Body of pancreas (tissue), 4 donors: ENCODE measurements around the gene COX6B2. TPM values are rescaled to one million over a fixed set of nuclear protein-coding genes. Genes with fewer than 3 reads are reported as not detected.

Source experiments
- ATAC-seq: fragments of 150-250 bp; one replicate; pipeline ENCODE4 v1.9.1; 2016
- DNase-seq, 4 donors: peaks; one replicate each; pipeline ENCODE4 v3.0.0-alpha.2; 2019
- H3K27ac ChIP-seq, 4 donors: fragments of 200-600 bp; sonication (generic); 1 replicate in 3 of 4; 2 replicates in 1 of 4; pipeline versions ENCODE4 v1.5.1 to v1.6.1; 2016 to 2019; ENCODE audit warnings: mild to moderate bottlenecking in 1 of 4, mixed read lengths in 1 of 4, moderate library complexity in 1 of 4
- H3K27me3 ChIP-seq, 2 donors: fragments of 200-600 bp; sonication (generic); one replicate each; pipeline ENCODE4 v1.6.0; 2016; ENCODE audit warnings: mild to moderate bottlenecking in 1 of 2
- H3K36me3 ChIP-seq, 2 donors: fragments of 200-600 bp; sonication (generic); replicated peaks in 1 of 2; 2 replicates each; pipeline ENCODE4 v1.5.1; 2016; ENCODE audit warnings: low read depth in 2 of 2; ENCODE audit not compliant: insufficient read depth in 1 of 2
- H3K4me1 ChIP-seq: fragments of 200-600 bp; sonication (generic); one replicate; pipeline ENCODE4 v1.6.0; 2016
- H3K4me3 ChIP-seq, 2 donors: fragments of 200-600 bp; sonication (generic); 1 replicate in 1 of 2; 2 replicates in 1 of 2; pipeline ENCODE4 v1.5.1; 2016 to 2019
- H3K9me3 ChIP-seq, 3 donors: fragments of 200-600 bp; sonication (generic); 1 replicate in 2 of 3; 2 replicates in 1 of 3; pipeline ENCODE4 v1.5.1; 2016
- CTCF ChIP-seq, 7 experiments: fragments of 450-650 bp in 4 of 7; fragments of 200-600 bp in 3 of 7; sonication (generic) in 3 of 7; IDR thresholded peaks; one replicate each; pipeline ENCODE4 v1.5.1; 2016 to 2019; ENCODE audit warnings: antibody characterized with exemption in 7 of 7
- POLR2A ChIP-seq, 3 donors: fragments of 450-650 bp; IDR thresholded peaks; one replicate each; pipeline ENCODE4 v1.6.1; 2016; ENCODE audit warnings: antibody characterized with exemption in 3 of 3, mild to moderate bottlenecking in 2 of 3
- WGBS, 2 donors: methylation state at CpG; one replicate each; pipeline ENCODE4 v1.1.5; 2017; 5-methylcytosine and 5-hydroxymethylcytosine counted together
- intact Hi-C: fragments of 100-400 bp; cut with DNase I; formaldehyde crosslinking; loops from one replicate; pipeline ENCODE4 v1.15.1; 2023
- total RNA-seq, 2 donors: library from RNA; depleted of rRNA; stranded (reverse); fragments of >200 nt; gene quantifications; one replicate each; pipeline ENCODE4 v1.1.0, GENCODE V29; 2016

COX6B2 gene
- total RNA-seq, 2 donors from 2014 or later = 1.6 TPM; not detected in 1

DNA sequence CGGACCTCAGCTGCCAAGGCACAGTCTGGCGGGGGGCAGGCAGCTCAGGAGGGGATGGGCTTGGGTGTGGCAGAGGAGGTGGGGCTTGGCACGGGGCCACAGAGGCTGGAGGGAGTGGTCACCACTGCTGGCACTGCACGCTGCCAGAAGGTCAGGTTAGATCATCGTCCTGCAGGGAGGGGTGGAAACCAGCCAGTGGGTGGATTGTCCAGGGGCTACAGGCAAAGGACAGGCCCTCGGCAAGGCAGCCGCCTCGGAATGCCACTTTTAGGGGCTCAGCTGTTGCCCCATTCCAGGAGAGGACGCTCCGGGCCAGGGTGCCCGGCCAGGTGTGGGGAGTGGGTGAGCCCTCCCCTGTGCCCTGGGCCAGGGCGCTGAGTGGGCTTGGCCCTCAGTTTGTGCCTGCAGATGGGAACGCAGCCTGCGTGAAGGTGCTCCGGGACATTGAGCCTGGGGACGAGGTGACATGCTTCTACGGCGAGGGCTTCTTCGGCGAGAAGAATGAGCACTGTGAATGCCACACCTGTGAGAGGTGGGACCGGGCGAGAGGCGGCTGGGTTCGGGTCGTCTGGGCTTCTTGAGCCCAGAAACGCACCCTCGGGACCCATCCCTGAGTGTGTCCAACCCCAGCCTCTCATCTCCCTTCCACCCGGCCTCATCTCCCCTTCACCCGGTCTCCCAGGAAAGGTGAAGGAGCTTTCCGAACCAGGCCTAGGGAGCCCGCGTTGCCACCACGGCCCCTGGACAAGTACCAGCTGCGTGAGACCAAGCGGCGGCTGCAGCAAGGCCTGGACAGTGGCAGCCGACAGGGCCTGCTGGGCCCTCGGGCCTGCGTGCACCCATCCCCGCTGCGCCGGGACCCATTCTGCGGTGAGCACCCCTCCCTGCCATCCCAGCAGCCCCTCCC lies 8.4 kb downstream of the COX6B2 start:
- Histone ChIP-seq H3K27ac (no peak overlapping the region), H3K4me3 (no peak overlapping the region), H3K4me1 (peaks cover 5% of the 10 kb centered on the region), H3K27me3 (no peaks in the 10 kb centered on the region), H3K36me3 (peaks cover 0 to 1% of the 10 kb centered on the region in 2 donors), H3K9me3 (no peaks in the 10 kb centered on the region)
- ATAC-seq (no peak), DNase-seq (peak in 2 of 4 donors; percentile 34 to 38)
- TF ChIP-seq POLR2A (IDR thresholded peaks at IDR 0.05) (no peak), CTCF (IDR thresholded peaks at IDR 0.05) (no peak)
- intact Hi-C loops = no loop called here
- WGBS, 2 donors = 80 to 86% methylated on average over 16 to 41 of the region's 43 CpGs

DNA sequence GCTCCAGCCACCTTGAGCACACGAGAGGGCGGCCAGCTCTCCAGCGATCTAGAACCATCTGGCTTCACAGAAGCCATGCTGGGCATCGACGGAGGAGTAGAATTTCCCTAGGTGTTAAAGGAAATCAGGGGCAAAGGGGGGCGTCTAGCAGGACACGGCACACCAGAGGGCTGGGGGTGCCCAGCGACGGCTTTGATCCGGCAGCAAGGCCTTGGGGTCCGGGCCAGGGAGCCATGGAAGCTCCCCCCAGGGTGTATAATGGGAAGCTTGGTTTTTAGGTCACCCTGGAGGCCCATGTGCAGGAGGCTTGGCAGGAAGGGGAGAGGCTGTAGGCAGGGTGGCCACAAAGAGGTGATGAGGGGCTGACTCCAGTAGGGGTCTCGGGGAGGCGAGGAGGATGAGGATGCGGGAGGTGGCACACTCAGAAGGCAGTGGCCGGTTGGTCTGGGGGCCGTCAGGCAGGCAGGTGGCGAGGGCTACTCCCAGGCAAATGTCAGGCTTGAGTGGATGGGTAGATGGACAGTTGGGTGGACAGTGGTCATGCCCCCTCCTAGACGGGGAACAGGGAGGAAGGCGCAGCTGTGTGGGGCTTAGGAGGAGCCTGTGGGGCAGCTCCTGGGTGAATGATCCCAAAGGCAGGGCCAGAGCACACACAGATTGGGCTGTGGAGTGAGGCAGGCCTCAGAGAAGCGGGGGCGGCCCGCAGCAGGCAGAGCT lies 9.3 kb downstream of the COX6B2 start:
- H3K9me3 ChIP-seq = no peaks in the 10 kb centered on the region
- WGBS, 2 donors = 89 to 90% methylated on average over 22 of the region's 22 CpGs
- no peak for ATAC-seq
- peaks cover 0 to 1% of the 10 kb centered on the region in 2 donors for H3K36me3 ChIP-seq
- TF ChIP-seq POLR2A (IDR thresholded peaks at IDR 0.05) = no peak
- no peak for TF ChIP-seq CTCF (IDR thresholded peaks at IDR 0.05)
- intact Hi-C loops = no loop called here
- H3K4me3 ChIP-seq = no peak overlapping the region
- H3K27ac ChIP-seq = no peak overlapping the region
- H3K27me3 ChIP-seq = no peaks in the 10 kb centered on the region
- peaks cover 13% of the 10 kb centered on the region for H3K4me1 ChIP-seq
- DNase-seq = no peak

GRCh38 chr19:55344444-55344843 lies 10.1 kb downstream of the COX6B2 start:
- Histone ChIP-seq H3K9me3 (no peaks in the 10 kb centered on the region), H3K27me3 (no peaks in the 10 kb centered on the region), H3K4me1 (peaks cover 16% of the 10 kb centered on the region), H3K27ac (no peak overlapping the region), H3K4me3 (no peak overlapping the region), H3K36me3 (peaks cover 0 to 1% of the 10 kb centered on the region in 2 donors)
- DNase-seq (no peak), ATAC-seq (no peak)
- TF ChIP-seq CTCF (IDR thresholded peaks at IDR 0.05) = no peak
- no peak for TF ChIP-seq POLR2A (IDR thresholded peaks at IDR 0.05)
- intact Hi-C loops = no loop called here
- 84 to 90% methylated on average over 2 to 9 of the region's 9 CpGs for WGBS, 2 donors

- no peaks in the 10 kb centered on the region for H3K9me3 ChIP-seq
- TF ChIP-seq CTCF (IDR thresholded peaks at IDR 0.05) (no peak), POLR2A (IDR thresholded peaks at IDR 0.05) (no peak)
- DNase-seq (no peak), ATAC-seq (no peak)
- H3K27me3 ChIP-seq = no peaks in the 10 kb centered on the region
- 84 to 86% methylated on average over 12 to 35 of the region's 50 CpGs for WGBS, 2 donors
- no peaks in the 10 kb centered on the region for H3K36me3 ChIP-seq
- H3K4me3 ChIP-seq = no peak overlapping the region
- H3K27ac ChIP-seq = no peak overlapping the region
- H3K4me1 ChIP-seq = peaks cover 26% of the 10 kb centered on the region
- intact Hi-C loops = no loop called here
Observed at GRCh38 chr19:55341595-55342531, 12.7 kb downstream of the COX6B2 start.
